Measurements from ENCODE around the gene FUT8. TPM values are rescaled to one million over a fixed set of nuclear protein-coding genes. Genes with fewer than 3 reads are reported as not detected.

The FUT8 gene
- total and polyA plus RNA-seq, 2 of the 8 experiments (the other 6 are each of a cell fraction or from before 2014, with no cell fraction given) = 10.5 to 25.1 TPM

GRCh38 chr14:65440230-65440629, 27.7 kb downstream of the FUT8 start:
- H3K18ac ChIP-seq (ENCODE audit: extremely low read depth, low read length) = no peak overlapping the region
- no peak overlapping the region for H3K27ac ChIP-seq (ENCODE audit: low read depth, low read length)
- H4K5ac ChIP-seq (ENCODE audit: insufficient read length, low read depth, low read length) = no peak overlapping the region
- no peaks in the 10 kb centered on the region for H3K27me3 ChIP-seq (replicated peaks in 1 of 4; ENCODE audit: control insufficient read depth in 3 of 4, extremely low read depth in 1 of 4, insufficient read depth in 3 of 4, low read length in 3 of 4)
- no peaks in the 10 kb centered on the region; a peak in 1 of 7 replicates for H3K4me1 ChIP-seq (replicated peaks in 1 of 4; ENCODE audit: control insufficient read depth in 3 of 4, insufficient read depth in 4 of 4, low read length in 3 of 4)
- peaks cover 3 to 10% of the 10 kb centered on the region in 2 experiments for H3K9me3 ChIP-seq (ENCODE audit: insufficient read depth in 2 of 2, low read depth in 1 of 2, low read length in 1 of 2)
- no peaks in the 10 kb centered on the region for H3K79me1 ChIP-seq (ENCODE audit: low read depth, low read length)
- H3K79me2 ChIP-seq (ENCODE audit: control insufficient read depth in 1 of 2, insufficient read depth in 2 of 2, low read length in 2 of 2) = peaks cover 0 to 7% of the 10 kb centered on the region in 2 experiments; a peak in 1 of 4 replicates
- H2AFZ ChIP-seq (ENCODE audit: low read length) = no peak overlapping the region
- no peaks in the 10 kb centered on the region for H3K23me2 ChIP-seq (ENCODE audit: low read depth, low read length)
- H2AK5ac ChIP-seq (ENCODE audit: low read depth, low read length) = no peak overlapping the region
- H3K4ac ChIP-seq (replicated peaks; ENCODE audit: insufficient read length, low read depth, low read length) = no peak overlapping the region
- no peak overlapping the region for H3K56ac ChIP-seq (replicated peaks; ENCODE audit: insufficient read length, low read depth, low read length)
- no peak overlapping the region for H3K14ac ChIP-seq (ENCODE audit: insufficient read length)
- DNase-seq (ENCODE audit: low read depth in 1 of 2, low spot score in 2 of 2) (no peak), FAIRE-seq (no peak)
- TF ChIP-seq JUND (IDR thresholded peaks at IDR 0.05; ENCODE audit: low read length) (no peak), MAFK (IDR thresholded peaks at IDR 0.05; ENCODE audit: low read depth, low read length) (no peak)
- H4K20me1 ChIP-seq (replicated peaks in 1 of 2; ENCODE audit: control insufficient read depth in 1 of 2, insufficient read depth in 2 of 2, low read length in 2 of 2) = no peaks in the 10 kb centered on the region
- no peak overlapping the region for H2BK12ac ChIP-seq (ENCODE audit: low read depth, low read length)
- H2BK120ac ChIP-seq (replicated peaks; ENCODE audit: low read depth, low read length) = no peak overlapping the region
- no peak overlapping the region for H2BK20ac ChIP-seq (ENCODE audit: low read length)
- no peak overlapping the region for H4K91ac ChIP-seq (replicated peaks; ENCODE audit: insufficient read length, low read length)
- no peak overlapping the region for H3K4me2 ChIP-seq (ENCODE audit: insufficient read depth in 1 of 2, low read depth in 2 of 2, low read length in 2 of 2)
- no peak overlapping the region for H2BK15ac ChIP-seq (ENCODE audit: low read length)
- H3K36me3 ChIP-seq (ENCODE audit: control insufficient read depth in 2 of 4, insufficient read depth in 4 of 4, low read length in 3 of 4) = peaks cover 0 to 8% (median 2%) of the 10 kb centered on the region in 4 experiments; a peak in 2 of 8 replicates
- 89% methylated on average over 1 of the region's 1 CpG; no CpG with 5 or more reads in 1 of the 2 experiments for WGBS, 2 experiments (ENCODE audit: extremely low coverage in 1 of 2, insufficient coverage in 1 of 2, insufficient read length in 1 of 2, insufficient replicate concordance in 2 of 2, low coverage in 1 of 2, low lambda C conversion rate in 2 of 2, missing lambda C conversion rate in 1 of 2)
- no peak overlapping the region for H2BK5ac ChIP-seq (ENCODE audit: low read depth, low read length)
- no peak overlapping the region for H3K9ac ChIP-seq (replicated peaks in 1 of 4; ENCODE audit: extremely low read depth in 1 of 4, low read depth in 3 of 4, low read length in 3 of 4)
- H3K4me3 ChIP-seq (ENCODE audit: extremely low read depth in 1 of 4, insufficient read depth in 2 of 4, low read depth in 3 of 4, low read length in 4 of 4) = no peak overlapping the region
- H4K8ac ChIP-seq (ENCODE audit: extremely low read depth, insufficient read depth, low read length) = no peak overlapping the region
- ChIA-PET CTCF (ENCODE audit: partially characterized antibody) (interaction anchor here (0.6 kb wide), 2 partner anchors 52 to 148 kb away, joined by 3 to 4 read pairs; no protein-coding TSS in a partner anchor), POLR2A (ENCODE audit: partially characterized antibody) (no interaction called here)
- no peak overlapping the region for H3K23ac ChIP-seq (ENCODE audit: insufficient read length)

Data from H1 (cell line).